Subcutaneous adipose tissue (tissue), 4 donors: ENCODE results near the gene PLEKHG3. TPM values are rescaled to one million over a fixed set of nuclear protein-coding genes. Genes with fewer than 3 reads are reported as not detected.

ENCODE experiments used
- CTCF ChIP-seq: fragments of 450-650 bp; IDR thresholded peaks from one replicate; pipeline ENCODE4 v1.5.1; 2016; ENCODE audit warnings: low read depth, mild to moderate bottlenecking, control low read depth, antibody characterized with exemption, moderate library complexity
- total RNA-seq, 4 donors: library from RNA; depleted of rRNA; stranded (reverse); fragments of >200 nt; gene quantifications; one replicate each; pipeline ENCODE4 v1.1.0, GENCODE V29; 2016

The PLEKHG3 gene
- total RNA-seq, 4 donors from 2014 or later = 12.4 to 66.9 (median 19.8) TPM

GRCh38 chr14:64786296-64787149, 82.3 kb downstream of the PLEKHG3 start:
- TF ChIP-seq CTCF = no peak

- TF ChIP-seq CTCF = no peak
Measured at GRCh38 chr14:64787619-64788018, 83.4 kb downstream of the PLEKHG3 start.

GRCh38 chr14:64788706-64789105, 84.5 kb downstream of the PLEKHG3 start:
- TF ChIP-seq CTCF = no peak

GRCh38 chr14:64789696-64790095, 85.5 kb downstream of the PLEKHG3 start:
- no peak for TF ChIP-seq CTCF

GRCh38 chr14:64790478-64790877, 86.3 kb downstream of the PLEKHG3 start:
- no peak for TF ChIP-seq CTCF

GRCh38 chr14:64792231-64792630, 88.0 kb downstream of the PLEKHG3 start:
- no peak for TF ChIP-seq CTCF

- no peak for TF ChIP-seq CTCF
Measured at GRCh38 chr14:64792871-64793560, 88.8 kb downstream of the PLEKHG3 start.
